HepG2 (cell line): Measurements from ENCODE around the gene GPR156. TPM values are rescaled to one million over a fixed set of nuclear protein-coding genes. Genes with fewer than 3 reads are reported as not detected.

Experiments
- CEBPG ChIP-seq: IDR thresholded peaks from 2 replicates; pipeline ENCODE4 v1.6.1; 2016
- ERF ChIP-seq: IDR thresholded peaks from 2 replicates; pipeline ENCODE4 v1.6.1; 2018; ENCODE audit warnings: missing biosample characterization, missing genetic modification reagents
- FOXK1 ChIP-seq: sonication (generic); formaldehyde crosslinking; IDR thresholded peaks from 2 replicates; pipeline ENCODE4 v1.4.0; 2020; ENCODE audit warnings: low read depth, missing genetic modification reagents, borderline replicate concordance
- HDAC2 ChIP-seq: sonication (generic); formaldehyde crosslinking; IDR thresholded peaks from 2 replicates; pipeline ENCODE4 v1.4.0; 2020; ENCODE audit warnings: missing genetic modification reagents
- HHEX ChIP-seq: IDR thresholded peaks from 2 replicates; pipeline ENCODE4 v1.6.1; 2016; ENCODE audit warnings: control low read depth
- ISX ChIP-seq: sonication (generic); formaldehyde crosslinking; conservative IDR thresholded peaks from 2 replicates; pipeline ENCODE4 v1.5.0; 2020; ENCODE audit warnings: missing genetic modification reagents
- JUND ChIP-seq: sonication (generic); formaldehyde crosslinking; IDR thresholded peaks from 2 replicates; pipeline ENCODE4 v1.8.0; 2022; ENCODE audit warnings: mild to moderate bottlenecking, missing genetic modification reagents
- MIER3 ChIP-seq: IDR thresholded peaks from 2 replicates; pipeline ENCODE4 v1.6.1; 2016; ENCODE audit warnings: missing compliant biosample characterization, borderline replicate concordance
- MIXL1 ChIP-seq: IDR thresholded peaks from 2 replicates; pipeline ENCODE4 v1.6.1; 2016
- MXD3 ChIP-seq: IDR thresholded peaks from 2 replicates; pipeline ENCODE4 v1.6.1; 2016; ENCODE audit warnings: mild to moderate bottlenecking, missing biosample characterization, missing genetic modification reagents
- NAIF1 ChIP-seq: sonication (generic); formaldehyde crosslinking; IDR thresholded peaks from 2 replicates; pipeline ENCODE4 v1.5.0; 2020; ENCODE audit warnings: mild to moderate bottlenecking, missing genetic modification reagents, borderline replicate concordance
- NFYC ChIP-seq: IDR thresholded peaks from 2 replicates; pipeline ENCODE4 v1.6.1; 2016; ENCODE audit warnings: missing genetic modification reagents, missing compliant biosample characterization
- NR2F6 ChIP-seq, 2 experiments: IDR thresholded peaks; 2 replicates each; pipeline ENCODE4 v1.6.1; 2016; ENCODE audit warnings: antibody characterized with exemption in 1 of 2, mild to moderate bottlenecking in 1 of 2
- SMARCC2 ChIP-seq: fragments of 450-650 bp; IDR thresholded peaks from 2 replicates; pipeline ENCODE4 v1.6.1; 2017; ENCODE audit warnings: antibody characterized with exemption, mild to moderate bottlenecking
- SNRNP70 ChIP-seq: fragments of 200-400 bp; formaldehyde crosslinking; IDR thresholded peaks from 2 replicates; pipeline ENCODE4 v1.6.1; 2017; ENCODE audit warnings: mild to moderate bottlenecking, low read depth, low read length, moderate library complexity
- TEAD2 ChIP-seq: sonication (generic); formaldehyde crosslinking; IDR thresholded peaks from 2 replicates; pipeline ENCODE4 v1.9.0; 2021; ENCODE audit warnings: missing genetic modification reagents
- TGIF2 ChIP-seq: IDR thresholded peaks from 2 replicates; pipeline ENCODE4 v1.6.1; 2016; ENCODE audit warnings: control low read depth, missing compliant biosample characterization
- ZBTB33 ChIP-seq: sonication (generic); formaldehyde crosslinking; IDR thresholded peaks from 2 replicates; pipeline ENCODE4 v1.4.0; 2020; ENCODE audit warnings: missing genetic modification reagents
- ZNF160 ChIP-seq: sonication (generic); formaldehyde crosslinking; IDR thresholded peaks from 2 replicates; pipeline ENCODE4 v1.8.0; 2022; ENCODE audit warnings: mild to moderate bottlenecking, inconsistent platforms, missing genetic modification reagents
- ZNF333 ChIP-seq: sonication (generic); formaldehyde crosslinking; IDR thresholded peaks from 2 replicates; pipeline ENCODE4 v1.4.0; 2020; ENCODE audit warnings: mild to moderate bottlenecking, missing genetic modification reagents, borderline replicate concordance
- ZNF431 ChIP-seq: sonication (generic); formaldehyde crosslinking; IDR thresholded peaks from 2 replicates; pipeline ENCODE4 v1.9.0; 2022; ENCODE audit warnings: missing genetic modification reagents, low read depth, mild to moderate bottlenecking, borderline replicate concordance
- ZNF629 ChIP-seq: sonication (generic); formaldehyde crosslinking; conservative IDR thresholded peaks from 2 replicates; pipeline ENCODE4 v1.5.0; 2020; ENCODE audit warnings: missing genetic modification reagents
- ZNF746 ChIP-seq: sonication (generic); formaldehyde crosslinking; IDR thresholded peaks from 2 replicates; pipeline ENCODE4 v1.8.0; 2022; ENCODE audit warnings: mild to moderate bottlenecking, missing genetic modification reagents
- polyA plus RNA-seq, 8 experiments: library from polyadenylated mRNA; depleted of rRNA in 3 of 8; stranded (reverse) in 7 of 8; unstranded in 1 of 8; fragments of >200 nt; fragmentation: Illumina TruSeq in 4 of 8; extraction: Trizol in 4 of 8; gene quantifications; 2 replicates each; pipeline versions ENCODE4 v1.2.1 to v1.2.3, GENCODE V29; 2011 to 2016; ENCODE audit warnings: low read depth in 4 of 8, missing spikeins in 1 of 8, mixed read lengths in 1 of 8; ENCODE audit not compliant: insufficient read depth in 1 of 8
- total RNA-seq, 5 experiments: library from RNA; depleted of rRNA; stranded (reverse); fragments of >200 nt; fragmentation: Illumina TruSeq; extraction: Trizol; gene quantifications; 2 replicates each; pipeline ENCODE4 v1.2.3, GENCODE V29; 2016; ENCODE audit warnings: low read depth in 1 of 5
- TF ChIP-seq, protein P1 (sequence below), 2 experiments: sonication (generic) in 1 of 2; formaldehyde crosslinking in 1 of 2; IDR thresholded peaks; 2 replicates each; pipeline versions ENCODE4 v1.5.1 to v1.6.1; 2011 to 2020; ENCODE audit warnings: borderline replicate concordance in 1 of 2, low read depth in 1 of 2, low read length in 1 of 2, mild to moderate bottlenecking in 1 of 2, missing genetic modification reagents in 1 of 2, moderate library complexity in 1 of 2
- TF ChIP-seq, protein P2 (sequence below): sonication (generic); formaldehyde crosslinking; IDR thresholded peaks from 2 replicates; pipeline ENCODE4 v1.4.0; 2020; ENCODE audit warnings: missing genetic modification reagents, borderline replicate concordance

Gene GPR156
- total and polyA plus RNA-seq, 2 of the 13 experiments (the other 11 are each of a cell fraction or from before 2014, with no cell fraction given) = not detected

DNA sequence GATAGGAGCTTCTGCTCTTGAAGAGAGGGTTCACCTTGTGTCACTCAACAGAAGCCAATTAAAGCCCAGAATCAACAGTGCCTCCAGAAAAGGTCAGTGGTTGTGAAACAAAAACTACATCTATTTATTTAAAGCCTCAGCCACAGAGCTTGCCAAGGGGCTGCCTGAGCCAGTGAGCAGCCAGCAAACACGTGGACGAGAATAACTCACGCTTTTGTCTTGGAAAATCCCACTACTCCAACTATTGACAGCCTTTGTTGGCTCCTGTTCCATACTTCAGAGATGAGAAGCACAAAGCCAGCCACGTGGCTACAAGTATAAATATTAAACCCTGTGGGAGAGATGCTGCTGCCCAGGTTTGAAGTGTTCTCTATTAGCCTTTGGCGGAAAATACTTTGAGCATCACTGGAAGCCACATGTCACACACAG lies 10.3 kb downstream of the GPR156 start (continued):
- TF ChIP-seq NAIF1 (CRISPR knock-in tag) = peak; percentile 39; the same call in 1 of the 2 replicates
- TF ChIP-seq NR2F6 (IDR thresholded peaks at IDR 0.05) = peak; percentile 96
- peak; percentile 89 for TF ChIP-seq NR2F6 (CRISPR knock-in tag; IDR thresholded peaks at IDR 0.05)
- peak; percentile 91 for TF ChIP-seq HHEX (CRISPR knock-in tag)
- no peak for TF ChIP-seq ZNF333 (CRISPR knock-in tag)
- no peak for TF ChIP-seq TEAD2
- TF ChIP-seq ZNF160 (CRISPR knock-in tag) = no peak
- peak; percentile 71 for TF ChIP-seq HDAC2 (CRISPR knock-in tag)
- no peak for TF ChIP-seq JUND (CRISPR knock-in tag)
- TF ChIP-seq, protein P1, sequence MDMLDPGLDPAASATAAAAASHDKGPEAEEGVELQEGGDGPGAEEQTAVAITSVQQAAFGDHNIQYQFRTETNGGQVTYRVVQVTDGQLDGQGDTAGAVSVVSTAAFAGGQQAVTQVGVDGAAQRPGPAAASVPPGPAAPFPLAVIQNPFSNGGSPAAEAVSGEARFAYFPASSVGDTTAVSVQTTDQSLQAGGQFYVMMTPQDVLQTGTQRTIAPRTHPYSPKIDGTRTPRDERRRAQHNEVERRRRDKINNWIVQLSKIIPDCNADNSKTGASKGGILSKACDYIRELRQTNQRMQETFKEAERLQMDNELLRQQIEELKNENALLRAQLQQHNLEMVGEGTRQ (IDR thresholded peaks at IDR 0.05; ENCODE audit: low read depth, low read length) = no peak
- TF ChIP-seq, protein P1 (CRISPR knock-in tag; IDR thresholded peaks at IDR 0.05; ENCODE audit: borderline replicate concordance) = peak; percentile 62; the same call in 1 of the 2 replicates
- TF ChIP-seq, protein P2, sequence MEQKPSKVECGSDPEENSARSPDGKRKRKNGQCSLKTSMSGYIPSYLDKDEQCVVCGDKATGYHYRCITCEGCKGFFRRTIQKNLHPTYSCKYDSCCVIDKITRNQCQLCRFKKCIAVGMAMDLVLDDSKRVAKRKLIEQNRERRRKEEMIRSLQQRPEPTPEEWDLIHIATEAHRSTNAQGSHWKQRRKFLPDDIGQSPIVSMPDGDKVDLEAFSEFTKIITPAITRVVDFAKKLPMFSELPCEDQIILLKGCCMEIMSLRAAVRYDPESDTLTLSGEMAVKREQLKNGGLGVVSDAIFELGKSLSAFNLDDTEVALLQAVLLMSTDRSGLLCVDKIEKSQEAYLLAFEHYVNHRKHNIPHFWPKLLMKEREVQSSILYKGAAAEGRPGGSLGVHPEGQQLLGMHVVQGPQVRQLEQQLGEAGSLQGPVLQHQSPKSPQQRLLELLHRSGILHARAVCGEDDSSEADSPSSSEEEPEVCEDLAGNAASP (CRISPR knock-in tag) = peak; percentile 88
- TF ChIP-seq ZNF431 (CRISPR knock-in tag) = peak; percentile 76; the same call in 1 of the 2 replicates
- TF ChIP-seq SMARCC2 = no peak
- TF ChIP-seq MXD3 = 0 out of 2 replicates have a peak, but pooled peaks have one; percentile 45
- TF ChIP-seq ZNF746 (CRISPR knock-in tag) = peak; percentile 55; the same call in 1 of the 2 replicates
- TF ChIP-seq CEBPG (CRISPR knock-in tag) = peak; percentile 58; the same call in 1 of the 2 replicates
- TF ChIP-seq MIXL1 (CRISPR knock-in tag) = peak; percentile 56; the same call in 1 of the 2 replicates
- TF ChIP-seq SNRNP70 = no peak
- no peak for TF ChIP-seq ZBTB33
- peak; percentile 85; the same call in 1 of the 2 replicates for TF ChIP-seq FOXK1
- TF ChIP-seq ISX (CRISPR knock-in tag) = no peak
- peak; percentile 78; the same call in 1 of the 2 replicates for TF ChIP-seq TGIF2
- TF ChIP-seq ZNF629 = no peak
- peak; percentile 74; the same call in 1 of the 2 replicates for TF ChIP-seq MIER3 (CRISPR knock-in tag)
- peak; percentile 66; the same call in 1 of the 2 replicates for TF ChIP-seq ERF (CRISPR knock-in tag)
- TF ChIP-seq NFYC (CRISPR knock-in tag) = peak; percentile 56
